ENCODE measurements around the gene SH3PXD2A. TPM values are rescaled to one million over a fixed set of nuclear protein-coding genes. Genes with fewer than 3 reads are reported as not detected.
A peak's percentile ranks its signal among the peaks of the same experiment; 100 is the strongest.

Gene SH3PXD2A
- total RNA-seq, 1 donor from 2014 or later: 2.4 TPM

- DNase-seq: no peak
Measured at GRCh38 chr10:103660364-103661197, 194.8 kb downstream of the SH3PXD2A start.

GRCh38 chr10:103659674-103660363 is 195.6 kb downstream of the SH3PXD2A start:
- DNase-seq: peak; percentile 16

GRCh38 chr10:103658049-103658577 is 197.3 kb downstream of the SH3PXD2A start:
- no peak for DNase-seq

GRCh38 chr10:103657061-103657591 is 198.2 kb downstream of the SH3PXD2A start:
- peak; percentile 17 for DNase-seq

GRCh38 chr10:103654925-103655324 is 200.5 kb downstream of the SH3PXD2A start:
- DNase-seq: no peak

GRCh38 chr10:103653581-103654037 is 201.8 kb downstream of the SH3PXD2A start:
- no peak for DNase-seq

- DNase-seq: no peak
Measured at GRCh38 chr10:103652599-103653281, 202.6 kb downstream of the SH3PXD2A start.

- DNase-seq: no peak
Measured at GRCh38 chr10:103651783-103652476, 203.4 kb downstream of the SH3PXD2A start.

GRCh38 chr10:103651333-103651732 is 204.0 kb downstream of the SH3PXD2A start:
- no peak for DNase-seq

- no peak for DNase-seq
Measured at GRCh38 chr10:103649654-103650423, 205.5 kb downstream of the SH3PXD2A start.

GRCh38 chr10:103648636-103649532 is 206.5 kb downstream of the SH3PXD2A start:
- DNase-seq: no peak

GRCh38 chr10:103648251-103648635 is 207.1 kb downstream of the SH3PXD2A start:
- no peak for DNase-seq

GRCh38 chr10:103646304-103646703 is 209.1 kb downstream of the SH3PXD2A start:
- DNase-seq: no peak

GRCh38 chr10:103645141-103646054 is 210.0 kb downstream of the SH3PXD2A start:
- DNase-seq: peak; percentile 70

GRCh38 chr10:103643381-103643780 is 212.0 kb downstream of the SH3PXD2A start:
- no peak for DNase-seq

GRCh38 chr10:103641326-103641725 is 214.1 kb downstream of the SH3PXD2A start:
- no peak for DNase-seq

- no peak for DNase-seq
Measured at GRCh38 chr10:103640436-103641181, 214.8 kb downstream of the SH3PXD2A start.

GRCh38 chr10:103638948-103639347 is 216.4 kb downstream of the SH3PXD2A start:
- DNase-seq: no peak
